Measurements from ENCODE around the gene RASL12. TPM values are rescaled to one million over a fixed set of nuclear protein-coding genes. Genes with fewer than 3 reads are reported as not detected.

Gene RASL12
- total and polyA plus RNA-seq, 2 donors (not counting 1 experiment from before 2014, with no cell fraction given): not detected

DNA sequence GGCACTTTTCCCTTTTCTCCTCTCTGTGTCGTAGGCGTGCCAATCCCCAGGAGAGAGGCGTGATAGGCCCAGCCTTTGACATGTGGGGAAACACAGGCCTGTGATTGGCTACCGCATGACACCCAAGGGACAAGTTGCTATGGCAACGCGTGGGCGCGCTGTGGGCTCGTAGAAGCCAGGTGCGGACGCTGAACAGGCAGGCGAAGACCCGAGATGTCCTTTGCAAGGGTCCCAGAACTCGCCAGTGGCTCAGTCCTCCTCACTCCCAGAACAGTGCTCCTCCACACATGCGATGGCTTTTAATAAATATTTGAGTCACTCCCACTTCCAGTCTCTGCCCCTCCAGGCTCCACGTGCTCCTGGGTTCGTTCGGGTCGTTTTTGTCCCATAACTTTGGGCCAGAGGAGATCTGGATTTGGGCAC, 18.4 kb downstream of the RASL12 start:
- Histone ChIP-seq H4K20me1 (ENCODE audit: control insufficient read depth, insufficient read depth, low read length, poor library complexity, severe bottlenecking) (no peaks in the 10 kb centered on the region), H3K36me3 (replicated peaks in 1 of 2; ENCODE audit: control extremely low read depth in 1 of 2, control insufficient read depth in 1 of 2, extremely low read depth in 1 of 2, insufficient read depth in 2 of 2, low read length in 1 of 2) (no peaks in the 10 kb centered on the region), H3K9ac (ENCODE audit: low read length) (peak overlapping the region; percentile 57), H3K9me3 (ENCODE audit: control extremely low read depth in 1 of 3, control insufficient read depth in 2 of 3, insufficient read depth in 1 of 3, low read length in 2 of 3) (no peaks in the 10 kb centered on the region), H3K27ac (ENCODE audit: low read length in 2 of 2) (no peak overlapping the region), H3K4me2 (replicated peaks; ENCODE audit: low read depth, low read length, poor library complexity, severe bottlenecking) (peak overlapping the region; percentile 86), H3K4me3 (ENCODE audit: control extremely low read depth in 1 of 5, extremely low read depth in 1 of 5, insufficient read depth in 1 of 5, low read depth in 2 of 5, low read length in 4 of 5) (peak overlapping the region; percentile 14 to 57 (median 34)), H3K27me3 (replicated peaks in 1 of 4; ENCODE audit: control extremely low read depth in 1 of 4, control insufficient read depth in 3 of 4, insufficient read depth in 4 of 4, low read length in 3 of 4) (peaks cover 0 to 6% (median 0%) of the 10 kb centered on the region in 4 experiments), H3K79me2 (ENCODE audit: control insufficient read depth, insufficient read depth, low read length) (no peaks in the 10 kb centered on the region), H3K4me1 (ENCODE audit: control insufficient read depth in 2 of 2, insufficient read depth in 2 of 2, low read length in 2 of 2) (peaks cover 13 to 18% of the 10 kb centered on the region in 2 donors), H2AFZ (ENCODE audit: insufficient read depth, low read depth, low read length, poor library complexity, severe bottlenecking) (peak overlapping the region; percentile 36)
- Mint-ChIP-seq H3K27me3 (peaks cover 4% of the 10 kb centered on the region), H3K4me3 (peak overlapping the region; percentile 81), H3K9me3 (ENCODE audit: insufficient read depth) (no peaks in the 10 kb centered on the region), H3K27ac (peak overlapping the region; percentile 80), H3K4me1 (peaks cover 15% of the 10 kb centered on the region)
- peak; percentile 98 for ATAC-seq (ENCODE audit: low read depth)
- DNase-seq: peak; percentile 96
- WGBS (ENCODE audit: insufficient coverage): under 1% methylated on average over 14 of the region's 19 CpGs
- TF ChIP-seq, protein P1, sequence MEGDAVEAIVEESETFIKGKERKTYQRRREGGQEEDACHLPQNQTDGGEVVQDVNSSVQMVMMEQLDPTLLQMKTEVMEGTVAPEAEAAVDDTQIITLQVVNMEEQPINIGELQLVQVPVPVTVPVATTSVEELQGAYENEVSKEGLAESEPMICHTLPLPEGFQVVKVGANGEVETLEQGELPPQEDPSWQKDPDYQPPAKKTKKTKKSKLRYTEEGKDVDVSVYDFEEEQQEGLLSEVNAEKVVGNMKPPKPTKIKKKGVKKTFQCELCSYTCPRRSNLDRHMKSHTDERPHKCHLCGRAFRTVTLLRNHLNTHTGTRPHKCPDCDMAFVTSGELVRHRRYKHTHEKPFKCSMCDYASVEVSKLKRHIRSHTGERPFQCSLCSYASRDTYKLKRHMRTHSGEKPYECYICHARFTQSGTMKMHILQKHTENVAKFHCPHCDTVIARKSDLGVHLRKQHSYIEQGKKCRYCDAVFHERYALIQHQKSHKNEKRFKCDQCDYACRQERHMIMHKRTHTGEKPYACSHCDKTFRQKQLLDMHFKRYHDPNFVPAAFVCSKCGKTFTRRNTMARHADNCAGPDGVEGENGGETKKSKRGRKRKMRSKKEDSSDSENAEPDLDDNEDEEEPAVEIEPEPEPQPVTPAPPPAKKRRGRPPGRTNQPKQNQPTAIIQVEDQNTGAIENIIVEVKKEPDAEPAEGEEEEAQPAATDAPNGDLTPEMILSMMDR (IDR thresholded peaks at IDR 0.05): no peak
- TF ChIP-seq EZH2 (IDR thresholded peaks at IDR 0.05; ENCODE audit: borderline replicate concordance, insufficient read depth, low read depth, low read length, poor library complexity, severe bottlenecking): no peak
- ChIA-PET POLR2A (no interaction called here), CTCF (interaction anchor here (1.1 kb wide), 1 partner anchor 8 kb away, joined by 3 read pairs; no protein-coding TSS in a partner anchor)
- intact Hi-C loops (cut with micrococcal nuclease): loop anchor here (1.0 to 2.0 kb wide), 3 partner anchors 17 to 237 kb away; partner anchors contain the start of gene PARP16

DNA sequence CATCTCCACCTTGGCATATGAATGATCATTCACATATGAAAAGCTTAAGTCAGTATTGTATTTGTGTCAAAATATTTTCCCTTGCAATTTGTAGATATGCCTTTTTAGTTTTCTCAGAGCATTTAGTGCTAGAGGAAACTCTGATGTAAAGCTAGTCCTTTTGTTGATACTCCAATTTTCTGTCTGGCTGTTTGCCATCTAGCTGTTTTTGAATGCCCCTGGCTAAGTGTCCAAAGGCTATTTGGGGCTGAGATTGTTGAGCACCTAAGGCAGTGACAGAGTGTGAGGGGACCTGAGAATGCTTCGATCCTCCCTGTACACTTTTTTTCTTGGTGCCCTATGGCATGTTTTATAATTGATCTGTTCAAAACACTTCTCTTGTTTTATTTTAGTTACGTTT, 19.6 kb downstream of the RASL12 start:
- no CpG with 5 or more reads among the region's 2 CpGs for WGBS (ENCODE audit: insufficient coverage)
- Histone ChIP-seq H3K9me3 (ENCODE audit: control extremely low read depth in 1 of 3, control insufficient read depth in 2 of 3, insufficient read depth in 1 of 3, low read length in 2 of 3) (no peaks in the 10 kb centered on the region), H2AFZ (ENCODE audit: insufficient read depth, low read depth, low read length, poor library complexity, severe bottlenecking) (no peak overlapping the region), H3K4me1 (ENCODE audit: control insufficient read depth in 2 of 2, insufficient read depth in 2 of 2, low read length in 2 of 2) (peaks cover 13 to 17% of the 10 kb centered on the region in 2 donors), H3K4me2 (replicated peaks; ENCODE audit: low read depth, low read length, poor library complexity, severe bottlenecking) (no peak overlapping the region), H3K79me2 (ENCODE audit: control insufficient read depth, insufficient read depth, low read length) (no peaks in the 10 kb centered on the region), H3K9ac (ENCODE audit: low read length) (no peak overlapping the region), H3K27me3 (replicated peaks in 1 of 4; ENCODE audit: control extremely low read depth in 1 of 4, control insufficient read depth in 3 of 4, insufficient read depth in 4 of 4, low read length in 3 of 4) (peaks cover 0 to 6% (median 0%) of the 10 kb centered on the region in 4 experiments), H3K36me3 (replicated peaks in 1 of 2; ENCODE audit: control extremely low read depth in 1 of 2, control insufficient read depth in 1 of 2, extremely low read depth in 1 of 2, insufficient read depth in 2 of 2, low read length in 1 of 2) (no peaks in the 10 kb centered on the region), H4K20me1 (ENCODE audit: control insufficient read depth, insufficient read depth, low read length, poor library complexity, severe bottlenecking) (no peaks in the 10 kb centered on the region), H3K27ac (ENCODE audit: low read length in 2 of 2) (no peak overlapping the region), H3K4me3 (ENCODE audit: control extremely low read depth in 1 of 5, extremely low read depth in 1 of 5, insufficient read depth in 1 of 5, low read depth in 2 of 5, low read length in 4 of 5) (no peak overlapping the region)
- Mint-ChIP-seq H3K27ac (no peak overlapping the region), H3K4me1 (peaks cover 15% of the 10 kb centered on the region), H3K27me3 (peaks cover 4% of the 10 kb centered on the region), H3K4me3 (no peak overlapping the region), H3K9me3 (ENCODE audit: insufficient read depth) (no peaks in the 10 kb centered on the region)
- intact Hi-C loops (cut with micrococcal nuclease): loop anchor here (2.0 kb wide), 2 partner anchors 15 to 239 kb away; partner anchors contain the start of gene PARP16
- POLR2A ChIA-PET: interaction anchor here (0.7 kb wide), 1 partner anchor 1686 kb away, joined by 4 read pairs; no protein-coding TSS in a partner anchor
- DNase-seq (no peak), ATAC-seq (ENCODE audit: low read depth) (no peak)
- TF ChIP-seq, protein P1 (IDR thresholded peaks at IDR 0.05): no peak
- TF ChIP-seq EZH2 (IDR thresholded peaks at IDR 0.05; ENCODE audit: borderline replicate concordance, insufficient read depth, low read depth, low read length, poor library complexity, severe bottlenecking): no peak
- CTCF ChIA-PET: interaction anchor here (0.8 kb wide), 1 partner anchor 26 kb away, joined by 3 read pairs; no protein-coding TSS in a partner anchor

Data from B cell (primary cell).